BE2C (cell line): Measurements from ENCODE around the gene FNDC8.
"Not testable (repeated sequence)": the region's sequence is repeated elsewhere in the genome, so short reads cannot be mapped to it uniquely, and the experiment has no call there.

Source experiments
- DNase-seq: peaks from one replicate; pipeline ENCODE4 v3.0.0-alpha.2; 2020
- H3K27me3 ChIP-seq: fragments of 250-450 bp; sonication (Bioruptor Pico); 2 replicates; pipeline ENCODE4 v1.5.1; 2020; ENCODE audit warnings: mild to moderate bottlenecking
- H3K36me3 ChIP-seq: fragments of 250-450 bp; sonication (Bioruptor Pico); 2 replicates; pipeline ENCODE4 v1.5.1; 2020; ENCODE audit warnings: mild to moderate bottlenecking
- H3K4me1 ChIP-seq: fragments of 250-450 bp; sonication (Bioruptor Pico); 2 replicates; pipeline ENCODE4 v1.5.1; 2020
- H3K4me3 ChIP-seq: 2 replicates; pipeline ENCODE4 v1.5.1; 2011; ENCODE audit warnings: low read depth, low read length
- H3K9me3 ChIP-seq: fragments of 250-450 bp; sonication (Bioruptor Pico); 2 replicates; pipeline ENCODE4 v1.5.1; 2020
- TF ChIP-seq, protein P1 (sequence below): IDR thresholded peaks from 2 replicates; pipeline ENCODE4 v1.5.1; 2012; ENCODE audit warnings: mild to moderate bottlenecking, low read depth, low read length

FNDC8 gene

DNA sequence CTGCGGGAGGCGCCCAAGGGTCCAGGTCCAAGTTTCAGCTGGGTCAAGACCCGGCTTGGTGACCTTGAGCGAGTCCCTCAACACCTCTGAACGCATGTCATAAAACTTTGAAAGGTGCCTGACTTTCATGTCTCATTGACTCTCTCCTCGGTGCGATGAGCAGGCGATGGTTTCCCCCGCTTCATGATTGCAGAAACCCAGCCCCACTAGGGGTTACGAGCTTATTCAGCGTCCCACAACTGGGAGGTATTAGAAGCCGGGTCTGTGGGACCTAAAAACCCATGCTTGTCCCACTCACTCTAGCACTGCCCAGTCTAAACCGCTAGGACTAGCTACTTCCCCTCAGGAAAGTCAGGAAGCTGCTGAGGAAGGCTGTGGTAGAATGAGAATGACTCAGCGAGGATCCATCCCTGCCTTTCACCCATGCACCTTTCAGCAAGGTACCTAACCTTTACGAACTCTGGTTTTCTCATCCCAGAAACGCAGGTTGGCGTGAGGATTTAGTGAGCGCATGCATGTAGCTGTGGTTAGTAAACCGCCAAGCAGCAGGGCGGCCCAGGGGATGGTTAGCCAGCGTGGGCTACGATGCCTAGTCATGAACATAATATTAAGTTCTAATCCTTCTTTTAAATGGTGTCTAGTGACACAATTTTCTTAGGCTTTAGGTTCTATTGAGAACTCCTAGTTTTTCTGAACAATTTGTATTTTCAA is 31.7 kb upstream of the FNDC8 start:
- H3K9me3 ChIP-seq = no peaks in the 10 kb centered on the region
- no peaks in the 10 kb centered on the region for H3K36me3 ChIP-seq
- H3K4me1 ChIP-seq = no peaks in the 10 kb centered on the region
- peak; percentile 22 for DNase-seq
- TF ChIP-seq, protein P1, sequence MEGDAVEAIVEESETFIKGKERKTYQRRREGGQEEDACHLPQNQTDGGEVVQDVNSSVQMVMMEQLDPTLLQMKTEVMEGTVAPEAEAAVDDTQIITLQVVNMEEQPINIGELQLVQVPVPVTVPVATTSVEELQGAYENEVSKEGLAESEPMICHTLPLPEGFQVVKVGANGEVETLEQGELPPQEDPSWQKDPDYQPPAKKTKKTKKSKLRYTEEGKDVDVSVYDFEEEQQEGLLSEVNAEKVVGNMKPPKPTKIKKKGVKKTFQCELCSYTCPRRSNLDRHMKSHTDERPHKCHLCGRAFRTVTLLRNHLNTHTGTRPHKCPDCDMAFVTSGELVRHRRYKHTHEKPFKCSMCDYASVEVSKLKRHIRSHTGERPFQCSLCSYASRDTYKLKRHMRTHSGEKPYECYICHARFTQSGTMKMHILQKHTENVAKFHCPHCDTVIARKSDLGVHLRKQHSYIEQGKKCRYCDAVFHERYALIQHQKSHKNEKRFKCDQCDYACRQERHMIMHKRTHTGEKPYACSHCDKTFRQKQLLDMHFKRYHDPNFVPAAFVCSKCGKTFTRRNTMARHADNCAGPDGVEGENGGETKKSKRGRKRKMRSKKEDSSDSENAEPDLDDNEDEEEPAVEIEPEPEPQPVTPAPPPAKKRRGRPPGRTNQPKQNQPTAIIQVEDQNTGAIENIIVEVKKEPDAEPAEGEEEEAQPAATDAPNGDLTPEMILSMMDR = no peak
- peak overlapping the region; percentile 60 for H3K4me3 ChIP-seq
- no peaks in the 10 kb centered on the region for H3K27me3 ChIP-seq

DNA sequence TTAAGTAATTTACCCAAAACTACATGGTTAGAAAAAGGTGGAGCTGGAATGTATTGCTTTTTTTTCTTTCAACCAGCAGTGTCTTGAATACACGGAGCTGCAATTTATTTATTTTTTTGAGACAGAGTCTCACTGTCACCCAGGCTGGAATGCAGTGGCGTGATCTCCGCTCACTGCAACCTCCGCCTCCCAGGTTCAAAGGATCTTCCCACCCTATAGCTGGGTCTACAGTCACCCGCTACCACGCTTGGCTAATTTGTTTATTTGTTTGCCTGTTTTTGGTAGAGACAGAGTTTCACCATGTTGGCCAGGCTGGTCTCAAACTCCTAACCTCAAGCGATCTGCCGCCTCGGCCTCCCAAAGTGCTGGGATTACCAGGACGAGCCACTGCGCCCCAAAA is 30.7 kb upstream of the FNDC8 start:
- not testable (repeated sequence) for H3K4me1 ChIP-seq, H3K36me3 ChIP-seq, H3K4me3 ChIP-seq, H3K9me3 ChIP-seq, DNase-seq, H3K27me3 ChIP-seq

DNA sequence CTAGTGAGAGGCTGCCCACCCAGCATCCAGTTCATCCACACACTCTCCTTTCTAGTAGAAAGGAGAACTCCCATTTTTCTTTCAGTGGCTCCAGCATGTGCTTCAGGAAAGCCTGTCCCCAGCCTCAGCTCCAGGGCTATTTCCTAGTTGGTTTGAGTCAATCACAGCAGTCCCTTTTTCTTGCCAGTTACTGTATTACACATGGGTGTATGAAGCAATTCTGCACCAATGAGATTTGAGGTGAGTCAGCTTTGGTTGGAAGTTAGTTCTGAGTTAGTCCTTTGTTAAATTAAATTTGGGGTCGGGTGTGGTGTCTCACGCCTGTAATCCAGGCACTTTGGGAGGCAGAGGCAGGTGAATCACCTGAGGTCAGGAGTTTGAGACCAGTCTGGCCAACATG is 26.5 kb upstream of the FNDC8 start:
- Histone ChIP-seq H3K27me3 (no peaks in the 10 kb centered on the region), H3K36me3 (no peaks in the 10 kb centered on the region), H3K4me1 (no peaks in the 10 kb centered on the region), H3K4me3 (no peak overlapping the region), H3K9me3 (no peaks in the 10 kb centered on the region)
- TF ChIP-seq, protein P1 = no peak
- no peak for DNase-seq

DNA sequence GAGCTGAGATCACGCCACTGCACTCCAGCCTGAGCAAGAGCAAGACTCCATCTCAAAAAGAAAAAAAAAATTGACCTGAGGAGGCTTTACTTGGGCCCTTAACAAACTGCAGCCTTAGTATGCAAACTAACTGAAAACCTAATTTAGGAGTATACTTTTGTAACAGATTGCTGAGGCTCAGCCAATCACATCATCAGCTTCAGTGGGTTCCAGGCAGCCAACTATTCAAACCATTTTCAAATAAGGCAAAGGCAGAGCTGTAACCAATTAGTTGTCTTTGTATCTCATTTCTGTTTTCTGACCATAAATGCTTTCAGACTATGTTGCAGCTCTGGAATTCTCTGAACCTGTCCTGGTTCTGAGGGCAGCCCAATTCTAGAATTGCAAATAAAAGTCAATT is 25.7 kb upstream of the FNDC8 start:
- Histone ChIP-seq H3K27me3 (no peaks in the 10 kb centered on the region), H3K4me3 (no peak overlapping the region), H3K36me3 (peaks cover 3% of the 10 kb centered on the region; the same call in 1 of the 2 replicates), H3K9me3 (no peaks in the 10 kb centered on the region), H3K4me1 (no peaks in the 10 kb centered on the region)
- TF ChIP-seq, protein P1 = no peak
- no peak for DNase-seq

DNA sequence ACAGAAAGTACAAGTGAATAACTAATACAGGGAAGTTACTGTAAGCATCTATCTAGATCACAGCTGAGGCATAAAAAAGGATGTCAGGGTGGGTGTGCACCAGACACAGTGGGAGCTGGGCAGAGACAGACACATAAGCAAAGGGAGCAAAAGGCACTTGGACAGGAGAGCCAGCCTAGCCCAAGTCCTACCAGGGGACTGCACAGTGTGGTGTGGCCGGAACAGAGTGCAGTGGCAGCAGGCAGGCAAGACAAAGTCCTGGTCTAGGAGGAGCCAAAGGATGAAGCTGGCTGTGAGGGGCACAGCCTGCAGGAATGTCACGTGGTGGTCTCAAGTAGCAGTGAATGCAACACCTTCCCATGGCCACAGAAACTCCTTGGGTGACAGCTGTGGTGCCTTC is 23.6 kb upstream of the FNDC8 start:
- DNase-seq = no peak
- Histone ChIP-seq H3K4me1 (no peaks in the 10 kb centered on the region), H3K4me3 (no peak overlapping the region), H3K9me3 (no peaks in the 10 kb centered on the region), H3K36me3 (peaks cover 5% of the 10 kb centered on the region), H3K27me3 (no peaks in the 10 kb centered on the region)
- TF ChIP-seq, protein P1 = no peak

DNA sequence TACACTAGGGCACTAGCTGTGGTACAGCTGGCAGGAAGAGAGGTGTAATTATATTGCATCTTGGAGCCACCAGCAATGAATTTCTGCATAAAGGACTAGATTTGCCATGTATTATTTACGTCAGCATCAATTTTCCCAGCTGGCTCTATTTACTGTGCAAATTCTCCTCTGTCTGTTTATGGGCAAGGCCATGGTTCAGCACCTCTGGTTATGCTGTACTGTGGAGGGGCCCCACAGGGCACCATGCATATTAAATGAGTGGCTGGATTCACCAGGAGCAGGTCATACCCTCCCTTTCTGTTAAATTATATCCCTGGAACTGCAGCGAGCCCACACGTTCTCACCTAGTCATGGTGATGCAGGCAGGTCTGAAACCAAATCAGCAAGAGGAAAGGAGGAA is 21.5 kb upstream of the FNDC8 start:
- no peaks in the 10 kb centered on the region for H3K27me3 ChIP-seq
- H3K4me1 ChIP-seq = no peaks in the 10 kb centered on the region
- H3K36me3 ChIP-seq = peaks cover 5% of the 10 kb centered on the region
- H3K4me3 ChIP-seq = no peak overlapping the region
- TF ChIP-seq, protein P1 = no peak
- no peak for DNase-seq
- no peaks in the 10 kb centered on the region for H3K9me3 ChIP-seq

DNA sequence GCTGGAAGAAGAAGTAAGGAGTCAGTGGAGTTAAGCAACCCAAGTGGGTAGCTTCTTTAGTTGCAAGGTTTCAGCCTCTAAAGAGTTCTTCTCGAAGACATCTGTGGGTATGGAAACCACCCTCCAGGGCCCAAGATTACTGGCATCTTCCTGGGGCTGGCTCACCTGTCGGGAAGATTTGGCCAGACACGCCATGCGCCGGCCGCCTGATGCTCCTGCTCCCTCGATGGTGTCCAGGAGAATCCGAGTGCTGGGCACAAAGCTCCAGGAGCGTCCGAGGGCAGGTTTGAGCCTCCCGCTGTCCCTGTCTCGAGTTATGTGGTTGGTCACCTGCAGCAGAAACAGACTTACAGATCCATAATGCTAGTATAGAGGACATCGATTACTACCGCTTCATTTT is 20.4 kb upstream of the FNDC8 start:
- H3K4me3 ChIP-seq = no peak overlapping the region
- no peaks in the 10 kb centered on the region for H3K4me1 ChIP-seq
- no peak for DNase-seq
- H3K9me3 ChIP-seq = no peaks in the 10 kb centered on the region
- peaks cover 8% of the 10 kb centered on the region for H3K36me3 ChIP-seq
- TF ChIP-seq, protein P1 = no peak
- no peaks in the 10 kb centered on the region for H3K27me3 ChIP-seq
